ENCODE results near the gene KCNIP4.

- TF ChIP-seq, protein P1, sequence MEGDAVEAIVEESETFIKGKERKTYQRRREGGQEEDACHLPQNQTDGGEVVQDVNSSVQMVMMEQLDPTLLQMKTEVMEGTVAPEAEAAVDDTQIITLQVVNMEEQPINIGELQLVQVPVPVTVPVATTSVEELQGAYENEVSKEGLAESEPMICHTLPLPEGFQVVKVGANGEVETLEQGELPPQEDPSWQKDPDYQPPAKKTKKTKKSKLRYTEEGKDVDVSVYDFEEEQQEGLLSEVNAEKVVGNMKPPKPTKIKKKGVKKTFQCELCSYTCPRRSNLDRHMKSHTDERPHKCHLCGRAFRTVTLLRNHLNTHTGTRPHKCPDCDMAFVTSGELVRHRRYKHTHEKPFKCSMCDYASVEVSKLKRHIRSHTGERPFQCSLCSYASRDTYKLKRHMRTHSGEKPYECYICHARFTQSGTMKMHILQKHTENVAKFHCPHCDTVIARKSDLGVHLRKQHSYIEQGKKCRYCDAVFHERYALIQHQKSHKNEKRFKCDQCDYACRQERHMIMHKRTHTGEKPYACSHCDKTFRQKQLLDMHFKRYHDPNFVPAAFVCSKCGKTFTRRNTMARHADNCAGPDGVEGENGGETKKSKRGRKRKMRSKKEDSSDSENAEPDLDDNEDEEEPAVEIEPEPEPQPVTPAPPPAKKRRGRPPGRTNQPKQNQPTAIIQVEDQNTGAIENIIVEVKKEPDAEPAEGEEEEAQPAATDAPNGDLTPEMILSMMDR (IDR thresholded peaks at IDR 0.05) = no peak
- no peak for TF ChIP-seq POLR2A (IDR thresholded peaks at IDR 0.05)
Measured at GRCh38 chr4:20904966-20905365, 1043.6 kb downstream of the KCNIP4 start.
